ENCODE results near the gene OR5T1.

OR5T1 gene

GRCh38 chr11:56273854-56274253, at the start of gene OR5T1:
TSS of gene OR5T1 (plus strand) at chr11:56274154. CDS start at chr11:56275639, 1,485 bp downstream.
- DNase-seq, result no peak

GRCh38 chr11:56234155-56234554, 39.8 kb upstream of the OR5T1 start, which contains the start of gene OR5T2:
TSS of gene OR5T2 (minus strand) at chr11:56234255. CDS start at chr11:56233062, 1,193 bp downstream.
- no peak for DNase-seq

- no peak for DNase-seq
Observed at GRCh38 chr11:56251954-56252353, 22.0 kb upstream of the OR5T1 start, which contains the start of gene OR5T3. TSS of gene OR5T3 (plus strand) at chr11:56252254. CDS start at chr11:56252254, 0 bp downstream.

GRCh38 chr11:56271092-56271491, 2.9 kb upstream of the OR5T1 start:
- no peak for DNase-seq

- no peak for DNase-seq
Observed at GRCh38 chr11:56292154-56292553, 18.2 kb downstream of the OR5T1 start, which contains the start of gene OR8H1. TSS of gene OR8H1 (minus strand) at chr11:56292254. CDS start at chr11:56291062, 1,192 bp downstream.

- DNase-seq, result no peak
Observed at GRCh38 chr11:56296898-56297297, 22.9 kb downstream of the OR5T1 start.

GRCh38 chr11:56307836-56308235, 33.9 kb downstream of the OR5T1 start:
- DNase-seq, result no peak

- no peak for DNase-seq
Observed at GRCh38 chr11:56314844-56315243, 40.9 kb downstream of the OR5T1 start, which contains the start of gene OR8K3. TSS of gene OR8K3 (plus strand) at chr11:56315144. CDS start at chr11:56318307, 3,163 bp downstream.
